Measurements from ENCODE around the gene TYW1.

GRCh38 chr7:67105377-67105776 is 108.7 kb downstream of the TYW1 start:
- no peak for TF ChIP-seq CTCF (IDR thresholded peaks at IDR 0.05; ENCODE audit: control extremely low read depth in 1 of 3, insufficient read depth in 1 of 3, low read depth in 1 of 3, low read length in 3 of 3)
- no peak for TF ChIP-seq YY1 (IDR thresholded peaks at IDR 0.05; ENCODE audit: low read depth, low read length)
- TF ChIP-seq RXRA (IDR thresholded peaks at IDR 0.05; ENCODE audit: insufficient read depth, low read depth, low read length): no peak

All from H1 (cell line).